HepG2 (cell line): ENCODE results near the gene METTL23. TPM values are rescaled to one million over a fixed set of nuclear protein-coding genes. Genes with fewer than 3 reads are reported as not detected.

Experiments
- BATF2 ChIP-seq: sonication (generic); formaldehyde crosslinking; IDR thresholded peaks from 2 replicates; pipeline ENCODE4 v1.8.0; 2022; ENCODE audit warnings: mild to moderate bottlenecking, missing genetic modification reagents, moderate library complexity
- CBX5 ChIP-seq: sonication (generic); formaldehyde crosslinking; IDR thresholded peaks from 2 replicates; pipeline ENCODE4 v1.4.0; 2020; ENCODE audit warnings: missing genetic modification reagents, borderline replicate concordance
- CCAR2 ChIP-seq: fragments of 200-400 bp; formaldehyde crosslinking; optimal IDR thresholded peaks from 2 replicates; pipeline ENCODE3; 2018; ENCODE audit warnings: low read depth, mild to moderate bottlenecking, low read length, moderate library complexity
- HNF4G ChIP-seq, 2 experiments: sonication (generic) in 1 of 2; formaldehyde crosslinking in 1 of 2; IDR thresholded peaks; 2 replicates each; pipeline versions ENCODE4 v1.4.0 to v1.6.1; 2011 to 2020; ENCODE audit warnings: borderline replicate concordance in 2 of 2, low read depth in 2 of 2, mild to moderate bottlenecking in 2 of 2, low read length in 1 of 2, missing genetic modification reagents in 1 of 2, moderate library complexity in 1 of 2
- HOXA3 ChIP-seq: sonication (generic); formaldehyde crosslinking; IDR thresholded peaks from 2 replicates; pipeline ENCODE4 v1.5.0; 2020; ENCODE audit warnings: missing genetic modification reagents
- IRF1 ChIP-seq: sonication (generic); formaldehyde crosslinking; IDR thresholded peaks from 2 replicates; pipeline ENCODE4 v1.4.0; 2020; ENCODE audit warnings: low read depth, mild to moderate bottlenecking, missing genetic modification reagents
- JDP2 ChIP-seq: sonication (generic); formaldehyde crosslinking; IDR thresholded peaks from 2 replicates; pipeline ENCODE4 v1.8.1; 2022; ENCODE audit warnings: missing genetic modification reagents, borderline replicate concordance
- LBX2 ChIP-seq: sonication (generic); formaldehyde crosslinking; IDR thresholded peaks from 2 replicates; pipeline ENCODE4 v1.5.0; 2020; ENCODE audit warnings: missing genetic modification reagents, mild to moderate bottlenecking, borderline replicate concordance
- MLLT10 ChIP-seq: sonication (generic); formaldehyde crosslinking; IDR thresholded peaks from 2 replicates; pipeline ENCODE4 v1.4.0; 2020; ENCODE audit warnings: missing genetic modification reagents
- MYPOP ChIP-seq: sonication (generic); formaldehyde crosslinking; IDR thresholded peaks from 2 replicates; pipeline ENCODE4 v1.8.1; 2023; ENCODE audit warnings: mild to moderate bottlenecking, moderate library complexity, missing genetic modification reagents
- NFE2L1 ChIP-seq: sonication (generic); formaldehyde crosslinking; IDR thresholded peaks from 2 replicates; pipeline ENCODE4 v1.4.0; 2020; ENCODE audit warnings: missing genetic modification reagents, mild to moderate bottlenecking, borderline replicate concordance
- PAF1 ChIP-seq: IDR thresholded peaks from 2 replicates; pipeline ENCODE4 v1.6.1; 2016; ENCODE audit warnings: missing genetic modification reagents, missing compliant biosample characterization
- PAWR ChIP-seq: sonication (generic); formaldehyde crosslinking; IDR thresholded peaks from 2 replicates; pipeline ENCODE4 v1.4.0; 2020; ENCODE audit warnings: missing genetic modification reagents, mild to moderate bottlenecking, borderline replicate concordance
- RFXAP ChIP-seq: sonication (generic); formaldehyde crosslinking; IDR thresholded peaks from 2 replicates; pipeline ENCODE4 v1.4.0; 2020; ENCODE audit warnings: missing genetic modification reagents, borderline replicate concordance
- SCMH1 ChIP-seq: sonication (generic); formaldehyde crosslinking; IDR thresholded peaks from 2 replicates; pipeline ENCODE4 v1.9.0; 2021; ENCODE audit warnings: missing genetic modification reagents, mild to moderate bottlenecking, borderline replicate concordance
- TFDP2 ChIP-seq: sonication (generic); formaldehyde crosslinking; IDR thresholded peaks from 2 replicates; pipeline ENCODE4 v1.4.0; 2020; ENCODE audit warnings: missing genetic modification reagents
- THYN1 ChIP-seq: sonication (generic); formaldehyde crosslinking; IDR thresholded peaks from 2 replicates; pipeline ENCODE4 v1.8.1; 2023; ENCODE audit warnings: low read depth, mild to moderate bottlenecking, moderate library complexity, missing genetic modification reagents, borderline replicate concordance
- WIZ ChIP-seq: sonication (generic); formaldehyde crosslinking; IDR thresholded peaks from 2 replicates; pipeline ENCODE4 v1.5.1; 2020; ENCODE audit warnings: mild to moderate bottlenecking, missing genetic modification reagents
- ZEB1 ChIP-seq: IDR thresholded peaks from 2 replicates; pipeline ENCODE4 v1.6.1; 2012; ENCODE audit warnings: mild to moderate bottlenecking, low read depth, inconsistent platforms; ENCODE audit not compliant: insufficient replicate concordance
- ZNF496 ChIP-seq: sonication (generic); formaldehyde crosslinking; IDR thresholded peaks from 2 replicates; pipeline ENCODE4 v1.8.1; 2023; ENCODE audit warnings: mild to moderate bottlenecking, moderate library complexity, missing genetic modification reagents; ENCODE audit not compliant: insufficient replicate concordance
- ZNF607 ChIP-seq: sonication (generic); formaldehyde crosslinking; IDR thresholded peaks from 2 replicates; pipeline ENCODE4 v1.5.1; 2020; ENCODE audit warnings: missing genetic modification reagents, mild to moderate bottlenecking, borderline replicate concordance
- ZNF614 ChIP-seq: IDR thresholded peaks from 2 replicates; pipeline ENCODE4 v1.6.1; 2018; ENCODE audit warnings: missing biosample characterization, missing genetic modification reagents, inconsistent platforms, borderline replicate concordance
- ZNF691 ChIP-seq: sonication (generic); formaldehyde crosslinking; IDR thresholded peaks from 2 replicates; pipeline ENCODE4 v1.4.0; 2020; ENCODE audit warnings: missing genetic modification reagents, low read depth, mild to moderate bottlenecking, borderline replicate concordance
- polyA plus RNA-seq, 8 experiments: library from polyadenylated mRNA; depleted of rRNA in 3 of 8; stranded (reverse) in 7 of 8; unstranded in 1 of 8; fragments of >200 nt; fragmentation: Illumina TruSeq in 4 of 8; extraction: Trizol in 4 of 8; gene quantifications; 2 replicates each; pipeline versions ENCODE4 v1.2.1 to v1.2.3, GENCODE V29; 2011 to 2016; ENCODE audit warnings: low read depth in 4 of 8, missing spikeins in 1 of 8, mixed read lengths in 1 of 8; ENCODE audit not compliant: insufficient read depth in 1 of 8
- total RNA-seq, 5 experiments: library from RNA; depleted of rRNA; stranded (reverse); fragments of >200 nt; fragmentation: Illumina TruSeq; extraction: Trizol; gene quantifications; 2 replicates each; pipeline ENCODE4 v1.2.3, GENCODE V29; 2016; ENCODE audit warnings: low read depth in 1 of 5

The METTL23 gene
- total and polyA plus RNA-seq, 2 of the 13 experiments (the other 11 are each of a cell fraction or from before 2014, with no cell fraction given): 39.9 to 104 TPM

GRCh38 chr17:76737676-76738467, 11.2 kb downstream of the METTL23 start, which contains the start of gene MFSD11 (continued):
- TF ChIP-seq PAWR (CRISPR knock-in tag) (peak; percentile 98; the same call in 1 of the 2 replicates), MLLT10 (CRISPR knock-in tag) (no peak), ZNF614 (peak; percentile 65; the same call in 1 of the 2 replicates), MYPOP (CRISPR knock-in tag) (no peak), HNF4G (IDR thresholded peaks at IDR 0.05; ENCODE audit: borderline replicate concordance, low read depth, low read length) (no peak), HNF4G (CRISPR knock-in tag; IDR thresholded peaks at IDR 0.05; ENCODE audit: borderline replicate concordance, low read depth) (peak; percentile 65; the same call in 1 of the 2 replicates), SCMH1 (CRISPR knock-in tag) (no peak), CBX5 (CRISPR knock-in tag) (peak; percentile 46; the same call in 1 of the 2 replicates), NFE2L1 (no peak; the same call in 1 of the 2 replicates), WIZ (no peak; the same call in 1 of the 2 replicates), ZNF496 (CRISPR knock-in tag) (no peak), ZNF607 (CRISPR knock-in tag) (no peak; the same call in none of the 2 replicates), ZEB1 (peak; percentile 6), IRF1 (CRISPR knock-in tag) (no peak), LBX2 (CRISPR knock-in tag) (no peak; the same call in 1 of the 2 replicates), BATF2 (no peak), CCAR2 (no peak), ZNF691 (CRISPR knock-in tag) (no peak; the same call in 1 of the 2 replicates), TFDP2 (no peak; the same call in 1 of the 2 replicates), THYN1 (CRISPR knock-in tag) (no peak), JDP2 (no peak), RFXAP (CRISPR knock-in tag) (0 out of 2 replicates have a peak, but pooled peaks have one; percentile 8), HOXA3 (CRISPR knock-in tag) (no peak), PAF1 (CRISPR knock-in tag) (no peak)
